HepG2 (cell line): ENCODE results near the gene FBXL13. TPM values are rescaled to one million over a fixed set of nuclear protein-coding genes. Genes with fewer than 3 reads are reported as not detected.

Experiments
- ATAC-seq: fragments of 200-7000 bp; cut with Tn5 transposase; 3 replicates; pipeline ENCODE4 v1.9.1; 2020; ENCODE audit warnings: mild to moderate bottlenecking, moderate library complexity
- BruUV-seq: library from RNA; stranded (reverse); fragments of 400-500 nt; replicated peaks from 2 replicates; lab custom pipeline; 2021; lab: Mats Ljungman, UMichigan
- CTCF ChIA-PET: fragments of 300-600 bp; formaldehyde crosslinking; extraction: SDS; loops from one replicate; lab custom pipeline; 2021; ENCODE audit warnings: low total read pairs, inconsistent platforms, low intra/inter-chr PET ratio; lab: Yijun Ruan, JAX
- POLR2A ChIA-PET: fragments of 350-600 bp; sonication (Branson Sonifier 250); formaldehyde crosslinking; loops from one replicate; lab custom pipeline; 2020; ENCODE audit warnings: antibody characterized with exemption, inconsistent platforms; lab: Yijun Ruan, JAX
- DNase-seq: peaks from one replicate; pipeline ENCODE4 v3.0.0-alpha.2; 2015; ENCODE audit warnings: low spot score
- FAIRE-seq: peaks from 3 replicates; lab custom pipeline; 2011; peaks lifted over from hg19 to GRCh38; lab: Jason Lieb, UNC
- H2AFZ ChIP-seq: one replicate; pipeline ENCODE4 v1.6.1; 2011; ENCODE audit warnings: low read length, inconsistent platforms
- H3K27ac ChIP-seq: fragments of 300-600 bp; 3 replicates; pipeline ENCODE4 v1.8.0; 2011; ENCODE audit warnings: mixed run types, mild to moderate bottlenecking, mixed read lengths, low read length, inconsistent platforms; ENCODE audit not compliant: insufficient read depth; ENCODE audit errors: extremely low read length
- H3K27me3 ChIP-seq, 2 experiments: fragments of 200-600 bp in 1 of 2; 2 replicates in 1 of 2; 3 replicates in 1 of 2; pipeline versions ENCODE4 v1.6.0 to v1.8.0; 2011; ENCODE audit warnings: low read length in 2 of 2, mild to moderate bottlenecking in 2 of 2, moderate library complexity in 2 of 2, inconsistent platforms in 1 of 2; ENCODE audit not compliant: insufficient read depth in 2 of 2, control insufficient read depth in 1 of 2
- H3K36me3 ChIP-seq, 2 experiments: fragments of 200-600 bp in 1 of 2; replicated peaks in 1 of 2; 2 replicates in 1 of 2; 3 replicates in 1 of 2; pipeline versions ENCODE4 v1.5.1 to v1.8.0; 2011; ENCODE audit warnings: low read length in 2 of 2, inconsistent platforms in 1 of 2; ENCODE audit not compliant: insufficient read depth in 2 of 2, control insufficient read depth in 1 of 2
- H3K4me1 ChIP-seq: 2 replicates; pipeline ENCODE4 v1.5.1; 2012; ENCODE audit warnings: low read length, inconsistent platforms; ENCODE audit not compliant: insufficient read depth
- H3K4me2 ChIP-seq: 2 replicates; pipeline ENCODE4 v1.6.0; 2011; ENCODE audit warnings: low read depth, low read length, inconsistent platforms
- H3K4me3 ChIP-seq, 3 experiments: fragments of 200-600 bp in 1 of 3; sonication (generic), shearing (Covaris generic) in 1 of 3; replicated peaks in 1 of 3; 2 replicates each; pipeline ENCODE4 v1.5.1; 2011 to 2016; ENCODE audit warnings: low read length in 3 of 3, inconsistent platforms in 2 of 3, low read depth in 2 of 3, mild to moderate bottlenecking in 2 of 3, control low read depth in 1 of 3, mixed read lengths in 1 of 3; ENCODE audit not compliant: insufficient read depth in 1 of 3
- H3K79me2 ChIP-seq: one replicate; pipeline ENCODE4 v1.6.1; 2011; ENCODE audit warnings: low read length, inconsistent platforms; ENCODE audit not compliant: insufficient read depth
- H3K9ac ChIP-seq: 2 replicates; pipeline ENCODE4 v1.6.0; 2011; ENCODE audit warnings: mild to moderate bottlenecking, low read depth, low read length, inconsistent platforms; ENCODE audit not compliant: insufficient read depth
- H3K9me3 ChIP-seq: 2 replicates; pipeline ENCODE4 v1.5.1; 2012; ENCODE audit warnings: mild to moderate bottlenecking, low read length
- H4K20me1 ChIP-seq: 2 replicates; pipeline ENCODE4 v1.6.0; 2011; ENCODE audit warnings: inconsistent platforms, mild to moderate bottlenecking, low read length, moderate library complexity; ENCODE audit not compliant: insufficient read depth
- ETV5 ChIP-seq: IDR thresholded peaks from 2 replicates; pipeline ENCODE4 v1.6.1; 2018; ENCODE audit warnings: missing biosample characterization, missing genetic modification reagents, inconsistent platforms, borderline replicate concordance
- MAFK ChIP-seq, 2 experiments: IDR thresholded peaks in 1 of 2; conservative IDR thresholded peaks in 1 of 2; 2 replicates each; pipeline ENCODE4 v1.6.1; 2011; ENCODE audit warnings: improper control_type of control experiment in 2 of 2, low read length in 2 of 2
- NFIB ChIP-seq: sonication (generic); formaldehyde crosslinking; IDR thresholded peaks from 2 replicates; pipeline ENCODE4 v1.9.0; 2021; ENCODE audit warnings: missing genetic modification reagents, mild to moderate bottlenecking, borderline replicate concordance
- WGBS: methylation state at CpG from one replicate; pipeline ENCODE4 v1.1.6; 2017; ENCODE audit warnings: low lambda C conversion rate; 5-methylcytosine and 5-hydroxymethylcytosine counted together
- in situ Hi-C: cut with HindIII; loops from 2 replicates; pipeline ENCODE4 v1.10.0; 2017; ENCODE audit warnings: low pct_unique_long_range_greater_than_20kb; ENCODE audit not compliant: extremely low pct_ligation_motif_present
- intact Hi-C: fragments of 100-400 bp; cut with micrococcal nuclease; formaldehyde crosslinking; loops from one replicate; pipeline ENCODE4 v1.10.0; 2022; ENCODE audit not compliant: unreplicated experiment
- polyA plus RNA-seq, 8 experiments: library from polyadenylated mRNA; depleted of rRNA in 3 of 8; stranded (reverse) in 7 of 8; unstranded in 1 of 8; fragments of >200 nt; fragmentation: Illumina TruSeq in 4 of 8; extraction: Trizol in 4 of 8; gene quantifications; 2 replicates each; pipeline versions ENCODE4 v1.2.1 to v1.2.3, GENCODE V29; 2011 to 2016; ENCODE audit warnings: low read depth in 4 of 8, missing spikeins in 1 of 8, mixed read lengths in 1 of 8; ENCODE audit not compliant: insufficient read depth in 1 of 8
- total RNA-seq, 5 experiments: library from RNA; depleted of rRNA; stranded (reverse); fragments of >200 nt; fragmentation: Illumina TruSeq; extraction: Trizol; gene quantifications; 2 replicates each; pipeline ENCODE4 v1.2.3, GENCODE V29; 2016; ENCODE audit warnings: low read depth in 1 of 5

The FBXL13 gene
- total and polyA plus RNA-seq, 2 of the 13 experiments (the other 11 are each of a cell fraction or from before 2014, with no cell fraction given) = 0.24 to 0.77 TPM

GRCh38 chr7:102821994-102822747 is 252.4 kb downstream of the FBXL13 start:
- DNase-seq (no peak), ATAC-seq (no peak), FAIRE-seq (no peak)
- H3K27ac ChIP-seq = no peak overlapping the region
- no peak overlapping the region for H3K4me3 ChIP-seq
- intact Hi-C loops (no loop called here), in situ Hi-C loops (no loop called here)
- H2AFZ ChIP-seq = no peak overlapping the region
- no peaks in the 10 kb centered on the region for H3K79me2 ChIP-seq
- no peaks in the 10 kb centered on the region for H4K20me1 ChIP-seq
- no peak overlapping the region for H3K4me2 ChIP-seq
- BruUV-seq = no TSS peak
- H3K4me1 ChIP-seq = no peaks in the 10 kb centered on the region
- WGBS = 92% methylated on average over 2 of the region's 2 CpGs
- POLR2A ChIA-PET = no interaction called here
- H3K36me3 ChIP-seq = peaks cover under 1 to 1% of the 10 kb centered on the region in 2 experiments; a peak in 3 of 5 replicates
- no peaks in the 10 kb centered on the region for H3K27me3 ChIP-seq
- CTCF ChIA-PET = no interaction called here
- TF ChIP-seq NFIB (CRISPR knock-in tag) (no peak), MAFK (conservative IDR thresholded peaks at IDR 0.05 in 1 of 2, IDR thresholded peaks at IDR 0.05 in 1 of 2; ENCODE audit: low read length in 2 of 2) (peak in 1 of 2 experiments; percentile 34; a peak in 2 of 4 replicates)
- H3K9ac ChIP-seq = no peak overlapping the region
- no peaks in the 10 kb centered on the region for H3K9me3 ChIP-seq

DNA sequence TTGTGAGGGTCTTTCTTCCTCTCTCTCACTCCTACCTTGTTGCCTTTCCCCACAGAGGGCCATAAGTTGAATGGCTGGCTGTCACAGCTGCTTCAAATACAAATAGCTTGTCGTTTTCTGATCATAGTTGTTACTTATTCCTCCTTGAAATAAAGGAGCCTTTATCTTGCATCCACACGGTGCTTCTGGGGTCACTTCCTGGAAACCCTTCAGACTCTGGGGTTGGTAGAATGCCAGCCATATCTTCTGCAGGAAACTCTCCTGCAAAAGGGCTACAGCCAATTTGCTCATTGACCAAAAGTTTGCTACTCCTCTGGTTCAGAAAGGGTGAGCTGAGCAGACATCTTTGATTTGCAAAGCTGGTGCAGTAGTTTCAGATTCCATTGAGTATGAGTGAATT is 255.4 kb downstream of the FBXL13 start:
- no peaks in the 10 kb centered on the region for H3K9me3 ChIP-seq
- H3K79me2 ChIP-seq = no peaks in the 10 kb centered on the region
- no peak for DNase-seq
- no peak for ATAC-seq
- in situ Hi-C loops (no loop called here), intact Hi-C loops (no loop called here)
- CTCF ChIA-PET = no interaction called here
- 87% methylated on average over 2 of the region's 2 CpGs for WGBS
- no peaks in the 10 kb centered on the region; a peak in 1 of 5 replicates for H3K36me3 ChIP-seq
- H3K27me3 ChIP-seq = no peaks in the 10 kb centered on the region
- H4K20me1 ChIP-seq = no peaks in the 10 kb centered on the region
- no peak overlapping the region for H3K27ac ChIP-seq
- no TSS peak for BruUV-seq
- H2AFZ ChIP-seq = no peak overlapping the region
- no peak overlapping the region for H3K4me2 ChIP-seq
- H3K4me3 ChIP-seq = no peak overlapping the region
- TF ChIP-seq ETV5 = no peak
- TF ChIP-seq, all 625 proteins: peak for 0
- POLR2A ChIA-PET = no interaction called here
- Histone ChIP-seq H3K4me1 (no peaks in the 10 kb centered on the region), H3K9ac (no peak overlapping the region)
- no peak for FAIRE-seq
